22Rv1 (cell line): ENCODE data around the gene HS6ST3.

ENCODE experiments used
- H3K27ac ChIP-seq: fragments of 450-650 bp; 2 replicates; pipeline ENCODE4 v1.5.1; 2017
- ZFX ChIP-seq: fragments of 450-650 bp; IDR thresholded peaks from 2 replicates; pipeline ENCODE4 v1.6.1; 2017; ENCODE audit warnings: antibody characterized with exemption, borderline replicate concordance
- TF ChIP-seq, protein P1 (sequence below): fragments of 450-650 bp; IDR thresholded peaks from 2 replicates; pipeline ENCODE4 v1.5.1; 2017; ENCODE audit warnings: mild to moderate bottlenecking

Gene HS6ST3

DNA sequence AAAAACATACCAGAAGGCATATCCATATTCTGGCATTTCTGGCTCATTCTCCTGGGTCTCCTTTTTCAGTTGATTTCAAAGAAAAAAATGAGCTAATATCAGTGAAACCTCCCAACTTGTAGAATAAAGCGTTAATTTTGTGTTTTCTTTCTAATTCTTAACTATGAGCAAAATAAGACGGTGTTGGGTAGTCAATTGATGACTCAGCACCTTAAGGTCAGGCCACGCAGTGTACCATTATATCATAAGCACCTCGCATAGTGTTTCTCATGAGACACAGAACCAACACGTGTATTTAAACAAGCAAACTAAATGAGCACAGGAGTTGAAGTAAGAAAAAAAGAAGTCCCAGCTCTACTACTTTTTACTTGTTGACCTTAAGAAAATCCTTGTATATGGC is 729.5 kb downstream of the HS6ST3 start:
- no peak for TF ChIP-seq ZFX
- TF ChIP-seq, protein P1, sequence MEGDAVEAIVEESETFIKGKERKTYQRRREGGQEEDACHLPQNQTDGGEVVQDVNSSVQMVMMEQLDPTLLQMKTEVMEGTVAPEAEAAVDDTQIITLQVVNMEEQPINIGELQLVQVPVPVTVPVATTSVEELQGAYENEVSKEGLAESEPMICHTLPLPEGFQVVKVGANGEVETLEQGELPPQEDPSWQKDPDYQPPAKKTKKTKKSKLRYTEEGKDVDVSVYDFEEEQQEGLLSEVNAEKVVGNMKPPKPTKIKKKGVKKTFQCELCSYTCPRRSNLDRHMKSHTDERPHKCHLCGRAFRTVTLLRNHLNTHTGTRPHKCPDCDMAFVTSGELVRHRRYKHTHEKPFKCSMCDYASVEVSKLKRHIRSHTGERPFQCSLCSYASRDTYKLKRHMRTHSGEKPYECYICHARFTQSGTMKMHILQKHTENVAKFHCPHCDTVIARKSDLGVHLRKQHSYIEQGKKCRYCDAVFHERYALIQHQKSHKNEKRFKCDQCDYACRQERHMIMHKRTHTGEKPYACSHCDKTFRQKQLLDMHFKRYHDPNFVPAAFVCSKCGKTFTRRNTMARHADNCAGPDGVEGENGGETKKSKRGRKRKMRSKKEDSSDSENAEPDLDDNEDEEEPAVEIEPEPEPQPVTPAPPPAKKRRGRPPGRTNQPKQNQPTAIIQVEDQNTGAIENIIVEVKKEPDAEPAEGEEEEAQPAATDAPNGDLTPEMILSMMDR = no peak
- no peak overlapping the region for H3K27ac ChIP-seq

DNA sequence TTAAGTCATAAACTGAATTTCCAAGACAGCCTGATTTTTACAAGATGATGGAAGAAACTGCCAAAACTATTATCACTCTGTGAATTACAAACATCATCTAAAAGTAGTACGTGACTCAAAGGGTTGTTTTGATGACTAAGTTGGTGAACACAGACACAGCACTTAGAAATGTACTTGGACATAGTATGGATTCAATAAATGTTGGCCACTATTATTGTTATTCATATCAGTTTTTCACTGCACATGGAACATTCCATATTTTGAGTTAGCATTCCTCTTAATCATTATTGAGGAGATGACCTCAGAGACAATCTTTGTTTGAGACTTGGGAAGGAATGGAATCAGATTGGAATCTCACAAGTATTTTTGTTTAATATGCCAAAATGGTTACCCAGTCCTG is 731.5 kb downstream of the HS6ST3 start:
- H3K27ac ChIP-seq = no peak overlapping the region
- TF ChIP-seq, protein P1 = no peak
- no peak for TF ChIP-seq ZFX

DNA sequence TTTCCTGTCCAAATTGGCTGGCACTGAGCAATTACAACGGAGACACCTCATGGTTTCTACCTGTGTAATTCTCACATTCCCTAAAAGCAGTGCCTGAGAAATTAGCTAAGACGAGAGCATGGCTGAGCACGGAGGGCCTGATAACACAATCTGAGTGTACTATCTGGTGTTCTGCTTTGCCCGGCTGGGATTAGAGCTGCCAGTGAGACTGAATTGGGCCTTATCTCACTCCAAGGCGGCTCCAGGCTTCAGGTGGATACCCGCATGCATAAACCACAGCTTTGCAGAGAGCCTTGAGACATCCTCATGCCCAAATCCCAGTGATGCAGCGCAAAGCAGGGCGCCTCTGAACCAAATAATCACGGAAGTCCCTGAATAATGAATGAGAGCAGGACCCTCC is 732.1 kb downstream of the HS6ST3 start:
- TF ChIP-seq, protein P1 = no peak
- TF ChIP-seq ZFX = no peak
- H3K27ac ChIP-seq = no peak overlapping the region

GRCh38 chr13:96822895-96823294 is 733.0 kb downstream of the HS6ST3 start:
- TF ChIP-seq ZFX = no peak
- TF ChIP-seq, protein P1 = peak; percentile 51

DNA sequence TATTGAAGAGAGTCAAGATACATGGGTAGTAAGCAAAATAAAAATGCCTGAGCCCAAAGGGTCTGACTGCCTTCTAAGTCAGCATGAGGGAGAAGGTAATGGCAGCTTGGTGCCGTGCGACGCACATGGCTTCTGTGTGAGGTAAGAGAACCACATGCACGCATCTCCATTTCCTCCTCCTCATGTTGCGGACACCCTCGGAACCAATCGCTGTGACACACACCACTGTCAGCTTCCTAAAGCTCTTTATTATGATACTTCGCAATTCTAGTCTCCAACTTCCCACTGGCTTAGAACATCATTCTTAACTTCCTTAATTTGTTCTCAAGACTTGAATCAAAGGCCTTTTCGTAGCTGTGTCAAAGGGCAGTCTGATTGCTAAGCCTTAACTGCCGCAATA is 734.2 kb downstream of the HS6ST3 start:
- TF ChIP-seq ZFX = no peak
- TF ChIP-seq, protein P1 = no peak
- H3K27ac ChIP-seq = no peak overlapping the region

More at GRCh38 chr13:96822895-96823294, 733.0 kb downstream of the HS6ST3 start:
- no peak overlapping the region for H3K27ac ChIP-seq

DNA sequence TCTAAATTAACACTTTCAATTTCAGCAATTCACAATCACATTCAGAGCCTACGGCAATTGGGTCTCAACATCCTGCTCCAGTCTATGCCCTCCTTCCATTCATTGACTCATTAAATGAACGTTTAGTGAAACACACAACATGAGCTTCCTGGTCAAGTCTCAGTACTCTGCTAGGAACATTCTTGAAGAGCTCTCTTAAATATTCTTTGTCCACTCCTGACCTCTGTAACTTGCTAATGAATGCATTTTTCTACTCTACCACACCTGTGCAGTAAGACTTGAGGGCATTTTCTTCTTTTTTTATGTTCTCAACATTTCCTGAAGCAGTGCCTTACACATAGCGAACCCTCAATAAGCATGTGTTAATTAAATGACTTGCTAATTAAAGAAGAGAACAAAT is 735.7 kb downstream of the HS6ST3 start:
- TF ChIP-seq, protein P1 = no peak
- no peak overlapping the region for H3K27ac ChIP-seq

DNA sequence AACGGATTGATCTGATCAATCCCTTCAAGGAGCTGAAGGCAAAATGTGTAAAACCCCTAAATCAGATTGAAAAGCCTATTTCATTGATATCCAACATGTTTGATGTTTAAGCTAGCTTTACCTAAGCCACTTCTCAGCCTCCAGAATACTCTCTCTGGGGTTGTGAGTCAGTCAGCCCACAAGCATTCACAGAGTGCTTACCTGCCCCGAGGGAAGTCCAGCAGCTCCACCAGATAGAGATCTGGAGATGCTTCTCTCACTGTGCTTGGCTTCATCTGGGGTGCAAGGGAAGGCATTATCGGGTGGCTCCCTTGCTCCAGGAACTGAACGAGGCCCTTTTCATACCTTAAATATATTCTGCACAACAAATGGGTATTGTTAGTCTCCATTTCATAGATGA is 744.7 kb downstream of the HS6ST3 start:
- H3K27ac ChIP-seq = no peak overlapping the region
- TF ChIP-seq ZFX = no peak
- TF ChIP-seq, protein P1 = no peak
